MM.1S (cell line): Measurements from ENCODE around the gene ZNF592.

Experiments
- CTCF ChIP-seq: fragments of 300-600 bp; sonication (generic); IDR thresholded peaks from 2 replicates; pipeline ENCODE4 v1.5.1; 2016; ENCODE audit warnings: antibody characterized with exemption, low read length, mixed read lengths
- EZH2 ChIP-seq: fragments of 300-600 bp; sonication (generic); optimal IDR thresholded peaks from 2 replicates; pipeline ENCODE3; 2017; ENCODE audit warnings: low read depth, mild to moderate bottlenecking, antibody characterized with exemption, low read length, mixed read lengths
- EZH2phosphoT487 ChIP-seq: fragments of 300-600 bp; sonication (generic); IDR thresholded peaks from 2 replicates; pipeline ENCODE4 v1.6.1; 2018; ENCODE audit warnings: antibody characterized with exemption, low read length

DNA sequence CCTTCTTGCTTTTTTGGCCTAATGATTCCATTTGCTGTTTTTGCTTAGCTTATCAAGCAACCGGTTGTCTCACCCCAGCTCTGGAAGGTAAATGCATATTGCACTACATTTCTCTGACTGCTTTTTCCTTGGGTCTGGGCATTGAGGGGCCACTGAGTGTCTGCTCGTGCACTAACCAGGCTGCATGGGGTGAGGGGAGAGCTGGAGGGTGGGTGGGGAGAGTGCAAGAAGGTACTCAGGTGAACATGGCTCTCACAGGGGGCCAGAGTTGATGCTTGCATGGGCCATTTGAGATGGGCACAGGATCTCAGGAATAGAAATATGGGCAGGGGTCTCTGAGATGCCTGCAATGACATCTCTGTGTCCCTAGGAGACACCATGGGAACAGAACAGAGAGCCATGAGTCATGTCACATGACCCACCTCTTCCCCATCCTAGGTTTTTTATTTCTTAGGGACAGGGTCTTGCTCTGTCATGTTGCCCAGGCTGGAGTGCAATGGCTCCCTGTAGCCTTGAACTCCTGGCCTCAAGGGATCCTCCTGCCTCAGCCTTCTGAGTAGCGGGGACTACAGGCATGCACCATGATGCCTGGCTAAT lies 75.0 kb downstream of the ZNF592 start:
- no peak for TF ChIP-seq CTCF
- no peak for TF ChIP-seq EZH2
- no peak for TF ChIP-seq EZH2phosphoT487
